ENCODE measurements around the gene OR10C1. TPM values are rescaled to one million over a fixed set of nuclear protein-coding genes. Genes with fewer than 3 reads are reported as not detected.
"Not testable (repeated sequence)": the region's sequence is repeated elsewhere in the genome, so short reads cannot be mapped to it uniquely, and the experiment has no call there.

Gene OR10C1
- total and polyA plus RNA-seq, 10 of the 15 experiments (the other 5 are each of a cell fraction or from before 2014, with no cell fraction given) = not detected

DNA sequence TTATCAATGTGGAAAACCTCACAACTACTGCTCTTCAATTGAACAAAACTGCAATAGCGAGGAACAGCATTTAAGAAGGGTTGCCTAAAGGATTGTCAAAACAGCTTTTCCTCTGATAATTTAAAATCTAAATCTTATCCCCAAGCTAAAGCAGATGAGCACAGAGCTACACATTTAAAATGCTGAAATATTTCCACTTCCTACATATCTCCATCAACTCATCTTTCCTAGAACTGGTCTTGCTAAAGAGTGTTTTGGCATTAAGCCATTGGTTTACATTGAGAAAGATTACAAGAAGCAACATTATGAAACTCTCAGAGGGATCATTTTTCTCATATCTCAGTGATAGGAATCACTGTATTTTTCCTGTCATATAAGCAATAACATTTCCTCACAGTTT, 3.6 kb downstream of the OR10C1 start (continued):
- TF ChIP-seq IKZF1 (conservative IDR thresholded peaks at IDR 0.05) (no peak), ZNF24 (IDR thresholded peaks at IDR 0.05) (no peak), SUZ12 (IDR thresholded peaks at IDR 0.05; ENCODE audit: unreplicated experiment) (no peak)
- TF ChIP-seq, protein P1, sequence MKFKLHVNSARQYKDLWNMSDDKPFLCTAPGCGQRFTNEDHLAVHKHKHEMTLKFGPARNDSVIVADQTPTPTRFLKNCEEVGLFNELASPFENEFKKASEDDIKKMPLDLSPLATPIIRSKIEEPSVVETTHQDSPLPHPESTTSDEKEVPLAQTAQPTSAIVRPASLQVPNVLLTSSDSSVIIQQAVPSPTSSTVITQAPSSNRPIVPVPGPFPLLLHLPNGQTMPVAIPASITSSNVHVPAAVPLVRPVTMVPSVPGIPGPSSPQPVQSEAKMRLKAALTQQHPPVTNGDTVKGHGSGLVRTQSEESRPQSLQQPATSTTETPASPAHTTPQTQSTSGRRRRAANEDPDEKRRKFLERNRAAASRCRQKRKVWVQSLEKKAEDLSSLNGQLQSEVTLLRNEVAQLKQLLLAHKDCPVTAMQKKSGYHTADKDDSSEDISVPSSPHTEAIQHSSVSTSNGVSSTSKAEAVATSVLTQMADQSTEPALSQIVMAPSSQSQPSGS (IDR thresholded peaks at IDR 0.05; ENCODE audit: low read length) = no peak
- TF ChIP-seq, protein P2, sequence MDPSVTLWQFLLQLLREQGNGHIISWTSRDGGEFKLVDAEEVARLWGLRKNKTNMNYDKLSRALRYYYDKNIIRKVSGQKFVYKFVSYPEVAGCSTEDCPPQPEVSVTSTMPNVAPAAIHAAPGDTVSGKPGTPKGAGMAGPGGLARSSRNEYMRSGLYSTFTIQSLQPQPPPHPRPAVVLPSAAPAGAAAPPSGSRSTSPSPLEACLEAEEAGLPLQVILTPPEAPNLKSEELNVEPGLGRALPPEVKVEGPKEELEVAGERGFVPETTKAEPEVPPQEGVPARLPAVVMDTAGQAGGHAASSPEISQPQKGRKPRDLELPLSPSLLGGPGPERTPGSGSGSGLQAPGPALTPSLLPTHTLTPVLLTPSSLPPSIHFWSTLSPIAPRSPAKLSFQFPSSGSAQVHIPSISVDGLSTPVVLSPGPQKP (IDR thresholded peaks at IDR 0.05; ENCODE audit: low read depth, low read length) = no peak

DNA sequence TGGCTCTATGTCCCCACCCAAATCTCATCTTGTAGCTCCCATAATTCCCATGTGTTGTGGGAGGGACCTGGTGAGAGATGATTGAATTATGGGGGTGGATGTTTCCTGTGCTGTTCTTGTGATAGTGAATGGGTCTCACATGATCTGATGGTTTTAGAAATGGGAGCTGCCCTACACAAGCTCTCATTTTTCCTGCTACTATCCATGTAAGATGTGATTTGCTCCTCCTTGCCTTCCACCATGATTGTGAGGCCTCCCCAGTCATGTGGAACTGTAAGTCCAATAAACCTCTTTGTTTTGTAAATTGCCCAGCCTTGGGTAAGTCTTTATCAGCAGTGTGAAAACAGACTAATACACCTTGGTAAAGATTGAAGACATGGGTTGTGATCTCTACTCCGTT, 4.9 kb downstream of the OR10C1 start:
- H3K27ac ChIP-seq (ENCODE audit: control insufficient read depth, insufficient read depth); RAD21 ChIA-PET (ENCODE audit: unreplicated experiment); DNase-seq (ENCODE audit: low read depth, low spot score); H2AFZ ChIP-seq (ENCODE audit: control insufficient read depth, low read depth, low read length); H3K79me2 ChIP-seq (ENCODE audit: control insufficient read depth, insufficient read depth, low read length); H3K9ac ChIP-seq (ENCODE audit: control insufficient read depth, insufficient read depth, low read length); ATAC-seq; H3K27me3 ChIP-seq (replicated peaks in 1 of 2; ENCODE audit: control insufficient read depth in 2 of 2, insufficient read depth in 2 of 2, low read length in 1 of 2); H3K4me2 ChIP-seq (ENCODE audit: control insufficient read depth, insufficient read depth); H3K4me3 ChIP-seq; FAIRE-seq; POLR2A ChIA-PET; CTCF ChIA-PET; SMC1A ChIA-PET (ENCODE audit: uncharacterized antibody, unreplicated experiment); in situ Hi-C loops (cut with MboI); H3K9me3 ChIP-seq (replicated peaks; ENCODE audit: control insufficient read depth, insufficient read depth, low read length); H3K4me1 ChIP-seq (ENCODE audit: control insufficient read depth, insufficient read depth, low read length); H4K20me1 ChIP-seq (ENCODE audit: control insufficient read depth, insufficient read depth); BruUV-seq (replicated peaks); intact Hi-C loops (cut with micrococcal nuclease; ENCODE audit: unreplicated experiment); H3K36me3 ChIP-seq (ENCODE audit: control insufficient read depth in 2 of 2, insufficient read depth in 2 of 2, low read length in 1 of 2): not testable (repeated sequence)
- WGBS (ENCODE audit: insufficient coverage, insufficient replicate concordance, low lambda C conversion rate, missing lambda C conversion rate) = 0% methylated on average over 1 of the region's 1 CpG
